Omental fat pad (tissue), 4 donors: ENCODE results near the gene ZCCHC10. TPM values are rescaled to one million over a fixed set of nuclear protein-coding genes. Genes with fewer than 3 reads are reported as not detected.

Experiments
- ATAC-seq: fragments of 150-250 bp; one replicate; pipeline ENCODE4 v1.9.1; 2016; ENCODE audit warnings: mild to moderate bottlenecking, moderate library complexity; ENCODE audit not compliant: low FRiP score
- DNase-seq: peaks from one replicate; pipeline ENCODE4 v3.0.0-alpha.2; 2019; ENCODE audit warnings: low spot score
- total RNA-seq, 4 donors: library from RNA; depleted of rRNA; stranded (reverse); fragments of >200 nt; gene quantifications; one replicate each; pipeline ENCODE4 v1.1.0, GENCODE V29; 2016
- TF ChIP-seq, protein P1 (sequence below), 3 donors: fragments of 450-650 bp; IDR thresholded peaks; one replicate each; pipeline ENCODE4 v1.5.1; 2016 to 2017; ENCODE audit warnings: antibody characterized with exemption in 3 of 3, mild to moderate bottlenecking in 3 of 3, moderate library complexity in 2 of 3

The ZCCHC10 gene
- 10 to 100 TPM; 13.8 to 21.4 (median 16.9) TPM for total RNA-seq

DNA sequence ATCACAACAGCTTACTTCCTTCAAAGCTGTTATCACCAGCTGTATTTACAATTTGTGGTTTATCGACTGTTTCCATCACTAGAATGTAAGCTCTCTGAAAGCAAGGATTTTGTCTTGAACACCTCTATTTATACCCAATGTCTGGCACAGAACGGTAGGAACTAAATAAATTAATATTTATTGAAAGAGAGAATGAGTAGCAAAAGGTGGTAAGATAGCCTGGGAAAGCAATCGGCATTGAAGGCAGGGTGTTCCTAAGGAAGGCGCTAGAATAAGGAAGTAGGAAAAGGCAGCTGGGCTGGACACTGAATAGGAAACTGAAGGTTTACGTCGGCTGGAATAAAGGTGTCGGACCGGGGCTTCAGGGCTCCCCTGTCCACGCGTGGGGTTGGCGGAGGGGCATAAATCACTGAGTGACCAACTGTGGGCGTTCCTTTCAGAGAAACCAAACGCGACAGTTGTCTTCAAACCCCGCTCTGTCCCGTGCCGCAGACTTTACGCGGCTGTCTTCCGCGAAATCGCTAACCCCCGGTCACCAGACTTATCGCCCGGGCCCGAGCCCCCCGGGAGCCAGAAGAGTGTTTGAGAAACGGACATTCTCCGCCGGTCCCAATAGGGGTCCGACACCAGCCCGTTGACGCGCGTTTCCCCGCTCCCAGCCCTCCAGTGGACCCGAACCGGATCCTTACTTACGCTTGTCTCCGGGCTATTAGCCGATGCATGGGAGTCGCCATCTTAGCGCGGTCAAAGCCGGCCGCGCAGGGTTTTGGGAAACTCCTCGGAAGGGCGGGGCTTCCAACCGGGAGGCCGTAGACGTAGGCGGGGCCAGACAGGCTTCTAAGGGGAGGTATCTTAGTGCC lies at the start of gene ZCCHC10:
Gene ZCCHC10 (minus strand): TSS at position 746 of the 860 bp plus-strand sequence. CDS start 12 bp downstream, at position 734.
- TF ChIP-seq, protein P1, sequence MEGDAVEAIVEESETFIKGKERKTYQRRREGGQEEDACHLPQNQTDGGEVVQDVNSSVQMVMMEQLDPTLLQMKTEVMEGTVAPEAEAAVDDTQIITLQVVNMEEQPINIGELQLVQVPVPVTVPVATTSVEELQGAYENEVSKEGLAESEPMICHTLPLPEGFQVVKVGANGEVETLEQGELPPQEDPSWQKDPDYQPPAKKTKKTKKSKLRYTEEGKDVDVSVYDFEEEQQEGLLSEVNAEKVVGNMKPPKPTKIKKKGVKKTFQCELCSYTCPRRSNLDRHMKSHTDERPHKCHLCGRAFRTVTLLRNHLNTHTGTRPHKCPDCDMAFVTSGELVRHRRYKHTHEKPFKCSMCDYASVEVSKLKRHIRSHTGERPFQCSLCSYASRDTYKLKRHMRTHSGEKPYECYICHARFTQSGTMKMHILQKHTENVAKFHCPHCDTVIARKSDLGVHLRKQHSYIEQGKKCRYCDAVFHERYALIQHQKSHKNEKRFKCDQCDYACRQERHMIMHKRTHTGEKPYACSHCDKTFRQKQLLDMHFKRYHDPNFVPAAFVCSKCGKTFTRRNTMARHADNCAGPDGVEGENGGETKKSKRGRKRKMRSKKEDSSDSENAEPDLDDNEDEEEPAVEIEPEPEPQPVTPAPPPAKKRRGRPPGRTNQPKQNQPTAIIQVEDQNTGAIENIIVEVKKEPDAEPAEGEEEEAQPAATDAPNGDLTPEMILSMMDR (IDR thresholded peaks at IDR 0.05) = no peak
- ATAC-seq (peak; percentile 100), DNase-seq (peak; percentile 82)

DNA sequence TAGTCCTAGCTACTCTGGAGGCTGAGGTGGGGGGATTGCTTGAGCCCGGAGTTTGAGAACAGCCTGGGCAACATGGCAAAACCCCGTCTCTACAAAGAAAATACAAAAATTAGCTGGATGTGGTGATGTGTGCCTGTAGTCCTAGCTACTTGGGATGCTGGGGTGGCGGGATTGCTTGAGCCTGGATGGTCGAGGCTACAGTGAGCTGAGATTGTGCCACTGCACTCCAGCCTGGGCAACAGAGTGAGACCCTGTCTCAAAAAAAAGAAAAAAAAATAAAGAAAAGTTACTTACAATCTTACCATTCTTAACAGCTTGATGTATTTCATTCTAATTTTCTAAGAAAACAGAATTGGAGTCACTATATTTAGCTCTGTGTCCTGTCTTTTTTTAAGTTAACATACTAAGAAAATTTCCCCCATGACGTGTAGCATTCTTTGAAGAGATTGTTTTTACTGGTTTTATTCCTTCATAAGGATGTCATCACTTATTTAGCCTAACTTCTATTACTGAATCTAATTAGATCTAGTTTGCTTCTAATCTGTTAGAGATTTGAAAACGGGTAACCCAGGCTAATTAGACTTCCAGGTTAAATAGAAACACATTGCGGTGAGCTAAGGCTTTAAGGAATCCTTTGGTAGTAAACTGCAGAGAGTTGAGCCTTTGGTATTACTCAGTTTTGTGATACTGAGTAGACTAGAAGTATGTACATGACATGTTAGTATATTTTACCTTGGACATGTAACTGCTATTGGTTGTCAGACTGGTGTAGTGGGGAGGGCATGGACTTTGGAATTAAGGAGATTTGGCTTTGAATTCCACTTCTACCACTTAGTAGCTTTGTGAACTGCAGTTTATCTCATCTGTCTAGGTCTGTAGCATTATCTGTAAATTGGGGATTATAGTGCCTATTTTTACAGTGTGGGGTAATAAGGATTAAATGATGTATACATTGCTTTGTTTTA lies 49.5 kb upstream of the ZCCHC10 start:
- TF ChIP-seq, protein P1 (IDR thresholded peaks at IDR 0.05) = no peak
- ATAC-seq (no peak), DNase-seq (no peak)

DNA sequence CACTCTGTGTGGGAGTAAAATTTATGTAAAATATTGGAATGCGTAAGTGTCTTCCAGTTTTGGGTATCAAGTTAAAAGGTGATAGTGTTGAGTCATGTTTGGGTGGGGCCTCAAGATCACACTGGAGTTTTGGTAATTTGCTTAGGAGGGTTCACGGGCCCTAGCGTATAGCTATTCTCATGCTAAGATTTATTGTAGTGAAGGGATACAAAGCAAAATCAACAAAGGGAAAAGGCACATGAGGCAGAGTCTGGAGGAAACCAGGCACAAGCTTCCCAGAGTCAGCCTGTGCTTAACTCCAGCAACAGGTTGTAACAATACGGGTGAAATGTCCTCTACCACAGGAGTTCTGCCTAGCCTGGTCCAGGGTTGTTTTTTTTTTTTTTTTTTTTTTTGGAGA lies 45.7 kb upstream of the ZCCHC10 start:
- no peak for DNase-seq
- no peak for ATAC-seq
- TF ChIP-seq, protein P1 (IDR thresholded peaks at IDR 0.05) = no peak

DNA sequence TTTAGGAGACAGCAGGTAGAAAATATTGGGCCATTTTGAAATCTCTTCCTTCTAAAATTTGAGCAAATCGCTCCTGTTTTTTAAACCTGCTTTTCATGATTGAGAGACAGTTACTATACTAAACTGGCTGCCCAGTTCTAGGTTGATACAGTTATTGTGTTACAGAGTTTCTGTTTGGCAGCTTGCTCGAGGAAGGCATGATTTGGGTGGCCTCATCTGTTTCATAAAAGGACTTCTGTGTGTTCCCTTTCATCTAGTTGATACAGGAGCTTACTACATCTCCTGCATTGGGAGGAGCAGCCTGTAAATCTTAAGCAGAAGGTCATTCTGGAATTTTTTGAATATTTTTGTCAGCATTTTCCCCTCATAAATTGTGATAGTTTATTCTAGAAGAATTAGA lies 39.7 kb upstream of the ZCCHC10 start:
- ATAC-seq (no peak), DNase-seq (no peak)
- TF ChIP-seq, protein P1 (IDR thresholded peaks at IDR 0.05) = no peak

DNA sequence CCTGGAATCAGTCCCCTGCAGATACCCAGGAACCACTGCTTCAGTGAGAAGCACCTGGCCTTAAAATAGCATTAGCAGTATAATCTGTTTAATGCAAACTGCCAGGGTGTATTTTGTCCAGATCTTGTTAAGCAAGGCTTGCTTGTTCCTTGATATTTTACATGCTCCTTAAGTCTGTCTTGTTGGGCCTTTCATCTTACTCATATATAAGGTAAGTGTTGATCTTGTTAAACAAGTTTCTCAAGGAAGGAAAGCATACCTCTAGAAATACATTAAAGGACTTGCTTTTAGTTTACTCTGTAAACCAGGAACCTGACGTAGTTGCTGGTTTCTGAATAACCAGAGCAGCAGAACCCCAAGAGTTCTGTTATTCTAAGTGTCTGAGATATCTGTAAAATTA lies 39.1 kb upstream of the ZCCHC10 start:
- ATAC-seq (no peak), DNase-seq (no peak)
- TF ChIP-seq, protein P1 (IDR thresholded peaks at IDR 0.05) = no peak

DNA sequence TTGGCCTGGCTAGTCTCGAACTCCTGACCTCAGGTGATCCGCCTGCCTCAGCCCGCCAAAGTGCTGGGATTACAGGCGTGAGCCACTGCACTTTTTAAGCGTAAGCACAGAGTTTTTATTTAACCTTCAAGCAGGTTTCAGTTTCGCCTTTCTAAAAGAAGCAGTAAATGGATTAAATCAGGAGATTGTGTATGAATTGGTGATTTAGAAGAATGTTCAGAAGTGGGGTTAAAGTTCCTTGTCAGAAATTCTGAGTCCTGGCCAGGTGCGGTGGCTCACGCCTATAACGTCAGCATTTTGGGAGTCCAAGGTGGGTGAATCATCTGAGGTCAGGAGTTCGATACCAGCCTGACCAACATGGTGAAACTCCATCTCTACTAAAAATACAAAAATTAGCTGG lies 37.6 kb upstream of the ZCCHC10 start:
- ATAC-seq (no peak), DNase-seq (no peak)
- TF ChIP-seq, protein P1 (IDR thresholded peaks at IDR 0.05) = no peak
